GM12873 (cell line): ENCODE results near the gene DIPK1C.

Experiments used
- CTCF ChIP-seq: IDR thresholded peaks from 2 replicates; pipeline ENCODE4 v1.5.1; 2012; ENCODE audit warnings: low read depth, mild to moderate bottlenecking, moderate library complexity, low read length, control low read depth; ENCODE audit not compliant: insufficient read depth; ENCODE audit errors: missing control alignments

Gene DIPK1C

GRCh38 chr18:74396171-74397169 is 60.6 kb downstream of the DIPK1C start:
- TF ChIP-seq CTCF = no peak

GRCh38 chr18:74395648-74396154 is 61.4 kb downstream of the DIPK1C start:
- no peak for TF ChIP-seq CTCF

- no peak for TF ChIP-seq CTCF
Observed at GRCh38 chr18:74395006-74395405, 62.1 kb downstream of the DIPK1C start.

- TF ChIP-seq CTCF = no peak
Observed at GRCh38 chr18:74392323-74392722, 64.8 kb downstream of the DIPK1C start.

- TF ChIP-seq CTCF = no peak
Observed at GRCh38 chr18:74390900-74391299, 66.2 kb downstream of the DIPK1C start.

GRCh38 chr18:74389991-74390390 is 67.1 kb downstream of the DIPK1C start:
- TF ChIP-seq CTCF = no peak

- no peak for TF ChIP-seq CTCF
Observed at GRCh38 chr18:74389171-74389927, 67.8 kb downstream of the DIPK1C start.
